Upper lobe of left lung (tissue), 6 donors: ENCODE results near the gene MALRD1. TPM values are rescaled to one million over a fixed set of nuclear protein-coding genes. Genes with fewer than 3 reads are reported as not detected.

Source experiments
- ATAC-seq, 2 donors: fragments of 200-7000 bp; cut with Tn5 transposase; one replicate each; pipeline ENCODE4 v1.9.1; 2022; ENCODE audit warnings: mild to moderate bottlenecking in 2 of 2, moderate library complexity in 2 of 2; ENCODE audit not compliant: low FRiP score in 2 of 2
- DNase-seq, 2 donors: peaks; one replicate each; pipeline ENCODE4 v3.0.0-alpha.2; 2019 to 2020
- H3K27ac ChIP-seq, 4 donors: fragments of 200-600 bp; sonication (generic); one replicate each; pipeline ENCODE4 v1.5.1; 2016 to 2019
- H3K27me3 ChIP-seq, 4 donors: fragments of 200-600 bp; sonication (generic); one replicate each; pipeline ENCODE4 v1.5.1; 2017 to 2019
- H3K36me3 ChIP-seq, 4 donors: fragments of 200-600 bp; sonication (generic); one replicate each; pipeline ENCODE4 v1.5.1; 2016 to 2019
- H3K4me1 ChIP-seq, 4 donors: fragments of 200-600 bp; sonication (generic); one replicate each; pipeline ENCODE4 v1.5.1; 2018 to 2019
- H3K4me3 ChIP-seq, 4 donors: fragments of 200-600 bp; sonication (generic); one replicate each; pipeline ENCODE4 v1.5.1; 2017 to 2019; ENCODE audit warnings: mild to moderate bottlenecking in 2 of 4, moderate library complexity in 1 of 4
- H3K9me3 ChIP-seq, 4 donors: fragments of 200-600 bp; sonication (generic); one replicate each; pipeline ENCODE4 v1.5.1; 2018 to 2019
- CTCF ChIP-seq, 6 experiments: fragments of 450-650 bp in 4 of 6; fragments of 200-600 bp in 2 of 6; sonication (generic) in 2 of 6; IDR thresholded peaks; one replicate each; pipeline ENCODE4 v1.5.1; 2016 to 2019; ENCODE audit warnings: antibody characterized with exemption in 6 of 6
- EP300 ChIP-seq, 4 donors: sonication (generic); formaldehyde crosslinking; IDR thresholded peaks; one replicate each; pipeline ENCODE4 v1.5.1; 2017; ENCODE audit warnings: antibody characterized with exemption in 4 of 4, control low read depth in 2 of 4
- POLR2A ChIP-seq, 4 donors: fragments of 450-650 bp; IDR thresholded peaks; one replicate each; pipeline ENCODE4 v1.5.1; 2016 to 2017; ENCODE audit warnings: antibody characterized with exemption in 4 of 4, mild to moderate bottlenecking in 2 of 4
- POLR2AphosphoS5 ChIP-seq, 2 donors: sonication (generic); formaldehyde crosslinking; IDR thresholded peaks; one replicate each; pipeline ENCODE4 v1.5.1; 2017; ENCODE audit warnings: antibody characterized with exemption in 2 of 2
- WGBS, 2 donors: methylation state at CpG; one replicate each; pipeline ENCODE4 v1.1.5; 2017 to 2018; 5-methylcytosine and 5-hydroxymethylcytosine counted together
- total RNA-seq, 6 donors: library from RNA; depleted of rRNA in 4 of 6; stranded (reverse); fragments of >200 nt in 4 of 6; gene quantifications; one replicate each; pipeline versions ENCODE4 v1.1.0 to v1.2.1, GENCODE V29; 2016 to 2021
- donor health status: DM: no; HTN: no; CAD: no; lungs with moderate emphysema.
- donor health status: DM: no; HTN: yes; CAD: no; lungs with severe emphysema.

Gene MALRD1
- total RNA-seq, 6 donors from 2014 or later, result 2.7 to 21.0 (median 7.5) TPM

- H3K4me1 ChIP-seq, result no peaks in the 10 kb centered on the region
- no peaks in the 10 kb centered on the region for H3K27me3 ChIP-seq
- no peak for ATAC-seq
- H3K4me3 ChIP-seq, result no peak overlapping the region
- H3K36me3 ChIP-seq, result no peaks in the 10 kb centered on the region
- 50 to 78% methylated on average over 2 of the region's 2 CpGs for WGBS, 2 donors
- DNase-seq, result no peak
- TF ChIP-seq EP300 (IDR thresholded peaks at IDR 0.05) (no peak), CTCF (IDR thresholded peaks at IDR 0.05) (no peak), POLR2A (IDR thresholded peaks at IDR 0.05) (no peak), POLR2AphosphoS5 (IDR thresholded peaks at IDR 0.05) (no peak)
- H3K27ac ChIP-seq, result no peak overlapping the region
- H3K9me3 ChIP-seq, result no peaks in the 10 kb centered on the region
Measured at GRCh38 chr10:19728376-19728775, 679.8 kb downstream of the MALRD1 start.

GRCh38 chr10:19728964-19729363 lies 680.4 kb downstream of the MALRD1 start:
- no peak for DNase-seq
- no peak for ATAC-seq
- no peaks in the 10 kb centered on the region for H3K36me3 ChIP-seq
- H3K27ac ChIP-seq, result no peak overlapping the region
- H3K4me1 ChIP-seq, result no peaks in the 10 kb centered on the region
- H3K4me3 ChIP-seq, result no peak overlapping the region
- H3K27me3 ChIP-seq, result no peaks in the 10 kb centered on the region
- 83 to 96% methylated on average over 2 of the region's 2 CpGs for WGBS, 2 donors
- H3K9me3 ChIP-seq, result no peaks in the 10 kb centered on the region
- TF ChIP-seq CTCF (IDR thresholded peaks at IDR 0.05) (no peak), POLR2AphosphoS5 (IDR thresholded peaks at IDR 0.05) (no peak), EP300 (IDR thresholded peaks at IDR 0.05) (no peak), POLR2A (IDR thresholded peaks at IDR 0.05) (no peak)

GRCh38 chr10:19730167-19730906 lies 681.7 kb downstream of the MALRD1 start:
- DNase-seq (no peak), ATAC-seq (peak in 1 of 2 donors; percentile 68)
- Histone ChIP-seq H3K36me3 (no peaks in the 10 kb centered on the region), H3K27me3 (no peaks in the 10 kb centered on the region), H3K4me3 (no peak overlapping the region), H3K27ac (no peak overlapping the region), H3K9me3 (no peaks in the 10 kb centered on the region), H3K4me1 (no peaks in the 10 kb centered on the region)
- TF ChIP-seq POLR2AphosphoS5 (IDR thresholded peaks at IDR 0.05) (no peak), POLR2A (IDR thresholded peaks at IDR 0.05) (no peak), EP300 (IDR thresholded peaks at IDR 0.05) (no peak), CTCF (IDR thresholded peaks at IDR 0.05) (no peak)
- 78 to 85% methylated on average over 2 of the region's 2 CpGs for WGBS, 2 donors

- DNase-seq (no peak), ATAC-seq (no peak)
- H3K36me3 ChIP-seq, result no peaks in the 10 kb centered on the region
- no peaks in the 10 kb centered on the region for H3K9me3 ChIP-seq
- no peak overlapping the region for H3K27ac ChIP-seq
- no peaks in the 10 kb centered on the region for H3K27me3 ChIP-seq
- H3K4me3 ChIP-seq, result no peak overlapping the region
- TF ChIP-seq POLR2AphosphoS5 (IDR thresholded peaks at IDR 0.05), result no peak
- TF ChIP-seq POLR2A (IDR thresholded peaks at IDR 0.05), result no peak
- TF ChIP-seq CTCF (IDR thresholded peaks at IDR 0.05), result no peak
- TF ChIP-seq EP300 (IDR thresholded peaks at IDR 0.05), result no peak
- no peaks in the 10 kb centered on the region for H3K4me1 ChIP-seq
Measured at GRCh38 chr10:19730907-19731217, 682.3 kb downstream of the MALRD1 start.

GRCh38 chr10:19731560-19731959 lies 683.0 kb downstream of the MALRD1 start:
- no peak for DNase-seq
- WGBS, 2 donors, result 93% methylated on average over 2 of the region's 2 CpGs
- ATAC-seq, result no peak
- H3K4me3 ChIP-seq, result no peak overlapping the region
- TF ChIP-seq CTCF (IDR thresholded peaks at IDR 0.05) (no peak), POLR2AphosphoS5 (IDR thresholded peaks at IDR 0.05) (no peak), POLR2A (IDR thresholded peaks at IDR 0.05) (no peak), EP300 (IDR thresholded peaks at IDR 0.05) (no peak)
- H3K36me3 ChIP-seq, result no peaks in the 10 kb centered on the region
- no peaks in the 10 kb centered on the region for H3K4me1 ChIP-seq
- no peaks in the 10 kb centered on the region for H3K27me3 ChIP-seq
- no peaks in the 10 kb centered on the region for H3K9me3 ChIP-seq
- no peak overlapping the region for H3K27ac ChIP-seq
